ENCODE data around the gene PITRM1. TPM values are rescaled to one million over a fixed set of nuclear protein-coding genes. Genes with fewer than 3 reads are reported as not detected.
"Not testable (repeated sequence)": the region's sequence is repeated elsewhere in the genome, so short reads cannot be mapped to it uniquely, and the experiment has no call there.

The PITRM1 gene
- total RNA-seq, 1 donor from 2014 or later = 65.8 TPM

DNA sequence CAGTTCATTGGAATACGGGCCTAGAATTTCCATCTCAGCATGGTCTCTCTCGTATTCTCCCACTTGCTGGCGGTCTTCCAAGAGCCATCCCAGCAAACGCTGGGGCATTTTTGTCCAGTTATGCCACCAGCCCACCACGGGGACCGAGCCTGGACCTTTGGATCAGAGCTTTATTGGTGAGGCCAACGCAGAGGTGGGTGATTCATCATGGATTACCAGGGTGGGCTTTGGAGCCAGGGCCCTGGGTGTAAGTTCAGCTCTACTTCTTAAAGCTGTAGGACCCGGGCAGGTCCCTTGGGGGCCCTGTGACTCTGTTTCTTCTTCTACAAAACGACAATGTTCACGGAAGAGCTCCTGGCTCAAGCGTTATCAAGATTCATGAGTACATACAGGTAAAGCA, 22.7 kb upstream of the PITRM1 start:
- Mint-ChIP-seq H3K36me3 (ENCODE audit: unreplicated experiment) (no peaks in the 10 kb centered on the region), H3K27me3 (ENCODE audit: unreplicated experiment) (peaks cover 4% of the 10 kb centered on the region), H3K4me3 (ENCODE audit: unreplicated experiment) (no peak overlapping the region), H3K4me1 (ENCODE audit: low read depth, unreplicated experiment) (peaks cover 3% of the 10 kb centered on the region), H3K9me3 (ENCODE audit: unreplicated experiment) (no peaks in the 10 kb centered on the region), H3K27ac (ENCODE audit: unreplicated experiment) (no peak overlapping the region)
- DNase-seq = no peak
- TF ChIP-seq, protein P1, sequence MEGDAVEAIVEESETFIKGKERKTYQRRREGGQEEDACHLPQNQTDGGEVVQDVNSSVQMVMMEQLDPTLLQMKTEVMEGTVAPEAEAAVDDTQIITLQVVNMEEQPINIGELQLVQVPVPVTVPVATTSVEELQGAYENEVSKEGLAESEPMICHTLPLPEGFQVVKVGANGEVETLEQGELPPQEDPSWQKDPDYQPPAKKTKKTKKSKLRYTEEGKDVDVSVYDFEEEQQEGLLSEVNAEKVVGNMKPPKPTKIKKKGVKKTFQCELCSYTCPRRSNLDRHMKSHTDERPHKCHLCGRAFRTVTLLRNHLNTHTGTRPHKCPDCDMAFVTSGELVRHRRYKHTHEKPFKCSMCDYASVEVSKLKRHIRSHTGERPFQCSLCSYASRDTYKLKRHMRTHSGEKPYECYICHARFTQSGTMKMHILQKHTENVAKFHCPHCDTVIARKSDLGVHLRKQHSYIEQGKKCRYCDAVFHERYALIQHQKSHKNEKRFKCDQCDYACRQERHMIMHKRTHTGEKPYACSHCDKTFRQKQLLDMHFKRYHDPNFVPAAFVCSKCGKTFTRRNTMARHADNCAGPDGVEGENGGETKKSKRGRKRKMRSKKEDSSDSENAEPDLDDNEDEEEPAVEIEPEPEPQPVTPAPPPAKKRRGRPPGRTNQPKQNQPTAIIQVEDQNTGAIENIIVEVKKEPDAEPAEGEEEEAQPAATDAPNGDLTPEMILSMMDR (IDR thresholded peaks at IDR 0.05; ENCODE audit: partially characterized antibody, unreplicated experiment) = no peak

DNA sequence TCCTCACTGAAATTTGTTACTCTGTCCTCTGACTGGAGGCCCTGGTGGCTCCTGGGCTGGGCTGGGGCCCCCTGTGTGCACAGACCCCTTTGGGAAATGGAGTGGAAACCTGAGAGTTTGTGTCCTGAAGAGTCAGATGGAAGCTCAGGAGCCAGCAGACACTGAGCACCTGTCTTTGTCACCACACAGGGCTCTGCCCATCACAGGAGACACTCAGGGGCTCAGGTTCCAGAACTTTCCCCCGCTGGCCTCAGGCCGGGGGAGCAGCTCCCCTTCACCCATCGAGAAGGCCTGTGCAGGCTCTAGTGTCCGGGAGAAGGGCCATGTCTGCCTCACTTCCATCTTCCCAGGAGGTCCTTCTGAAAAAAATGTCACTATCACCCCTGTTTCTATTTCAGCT, 22.3 kb upstream of the PITRM1 start:
- TF ChIP-seq, protein P1 (IDR thresholded peaks at IDR 0.05; ENCODE audit: partially characterized antibody, unreplicated experiment) = no peak
- Mint-ChIP-seq H3K4me1 (ENCODE audit: low read depth, unreplicated experiment) (peaks cover 3% of the 10 kb centered on the region), H3K27ac (ENCODE audit: unreplicated experiment) (no peak overlapping the region), H3K9me3 (ENCODE audit: unreplicated experiment) (no peaks in the 10 kb centered on the region), H3K4me3 (ENCODE audit: unreplicated experiment) (no peak overlapping the region), H3K27me3 (ENCODE audit: unreplicated experiment) (peaks cover 4% of the 10 kb centered on the region), H3K36me3 (ENCODE audit: unreplicated experiment) (no peaks in the 10 kb centered on the region)
- no peak for DNase-seq

DNA sequence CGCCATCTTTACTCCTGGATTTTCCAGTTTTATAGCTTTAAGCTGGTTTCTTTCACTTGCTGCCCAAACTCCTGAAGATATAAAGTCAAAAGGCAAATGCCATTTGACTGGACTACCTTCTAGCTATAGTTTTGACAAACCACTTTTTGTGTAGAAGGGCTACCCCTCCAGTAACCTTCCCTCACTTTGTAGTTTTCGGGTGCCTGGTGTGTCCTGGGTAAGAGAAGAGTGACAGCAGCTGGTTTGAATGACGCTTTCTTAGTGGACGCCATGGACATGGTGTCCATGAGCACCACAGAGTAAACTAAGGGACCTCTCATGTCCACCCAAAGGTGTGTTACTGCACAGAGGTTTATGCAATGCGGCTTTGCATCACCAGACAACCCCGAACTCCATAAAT, 21.2 kb upstream of the PITRM1 start:
- H3K9me3 Mint-ChIP-seq (ENCODE audit: unreplicated experiment) = no peaks in the 10 kb centered on the region
- peaks cover 3% of the 10 kb centered on the region for H3K4me1 Mint-ChIP-seq (ENCODE audit: low read depth, unreplicated experiment)
- no peak overlapping the region for H3K27ac Mint-ChIP-seq (ENCODE audit: unreplicated experiment)
- H3K4me3 Mint-ChIP-seq (ENCODE audit: unreplicated experiment) = no peak overlapping the region
- TF ChIP-seq, protein P1 (IDR thresholded peaks at IDR 0.05; ENCODE audit: partially characterized antibody, unreplicated experiment) = no peak
- DNase-seq = no peak
- H3K36me3 Mint-ChIP-seq (ENCODE audit: unreplicated experiment) = no peaks in the 10 kb centered on the region
- peaks cover 5% of the 10 kb centered on the region for H3K27me3 Mint-ChIP-seq (ENCODE audit: unreplicated experiment)

DNA sequence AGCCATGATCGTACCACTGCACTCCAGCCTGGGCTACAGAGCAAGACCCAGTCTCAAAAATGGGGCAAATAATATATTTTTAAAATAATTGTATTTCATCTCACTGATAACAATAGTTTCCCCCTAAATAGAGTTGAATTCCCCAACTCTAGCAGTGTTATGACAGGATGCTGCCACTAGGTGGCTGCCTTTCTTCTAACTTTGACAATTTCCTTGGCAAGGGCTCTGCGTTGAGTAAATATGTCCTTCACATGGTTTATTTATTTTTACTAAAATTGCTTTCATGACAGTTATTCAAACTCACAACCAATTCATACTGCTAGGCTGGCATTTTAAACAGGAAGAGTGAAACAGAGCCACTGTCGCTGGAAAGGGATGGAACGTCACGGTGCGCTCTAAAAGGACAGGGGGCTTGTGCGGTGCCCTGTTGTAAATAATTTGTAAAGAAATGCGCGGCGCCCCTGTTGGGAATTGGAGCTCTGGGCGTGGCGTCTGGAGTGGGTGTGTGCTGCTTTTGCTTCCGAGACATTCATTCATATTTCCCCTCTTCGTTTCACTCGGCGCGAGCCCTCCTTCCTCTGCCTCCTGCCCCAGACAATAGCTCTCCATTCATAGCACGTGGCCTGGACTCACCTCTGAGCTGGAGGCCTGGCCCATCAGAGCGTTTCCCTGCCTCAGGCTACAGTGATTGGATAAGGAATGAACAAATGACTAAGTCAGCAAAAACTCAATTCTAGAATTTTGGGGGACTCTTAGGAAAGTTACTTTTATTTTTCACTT, 20.5 kb upstream of the PITRM1 start:
- Mint-ChIP-seq H3K4me1 (ENCODE audit: low read depth, unreplicated experiment) (peaks cover 3% of the 10 kb centered on the region), H3K4me3 (ENCODE audit: unreplicated experiment) (no peak overlapping the region), H3K36me3 (ENCODE audit: unreplicated experiment) (no peaks in the 10 kb centered on the region), H3K27me3 (ENCODE audit: unreplicated experiment) (peaks cover 5% of the 10 kb centered on the region), H3K9me3 (ENCODE audit: unreplicated experiment) (no peaks in the 10 kb centered on the region), H3K27ac (ENCODE audit: unreplicated experiment) (no peak overlapping the region)
- DNase-seq = peak; percentile 48
- TF ChIP-seq, protein P1 (IDR thresholded peaks at IDR 0.05; ENCODE audit: partially characterized antibody, unreplicated experiment) = peak; percentile 95

DNA sequence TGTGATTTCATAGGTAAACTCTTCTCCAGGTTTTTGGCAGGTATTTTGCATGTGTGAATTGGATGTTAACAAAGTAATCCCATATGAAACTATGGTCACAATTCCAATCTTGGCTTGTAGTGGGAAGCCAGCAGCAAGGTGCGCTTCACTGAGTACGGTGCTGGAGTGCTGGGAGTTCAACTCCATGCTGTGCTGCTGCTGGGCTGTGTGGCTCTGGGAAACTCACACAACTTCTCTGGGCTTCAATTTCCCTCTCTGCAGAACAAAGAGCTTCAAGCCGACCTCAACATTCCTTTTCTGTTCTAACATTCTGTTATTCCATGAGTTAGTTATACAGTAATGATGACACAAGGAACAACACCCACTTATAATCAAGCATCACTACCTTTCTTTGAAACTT, 18.2 kb upstream of the PITRM1 start:
- DNase-seq = no peak
- peaks cover 5% of the 10 kb centered on the region for H3K27me3 Mint-ChIP-seq (ENCODE audit: unreplicated experiment)
- H3K36me3 Mint-ChIP-seq (ENCODE audit: unreplicated experiment) = no peaks in the 10 kb centered on the region
- H3K4me1 Mint-ChIP-seq (ENCODE audit: low read depth, unreplicated experiment) = peaks cover 2% of the 10 kb centered on the region
- H3K9me3 Mint-ChIP-seq (ENCODE audit: unreplicated experiment) = no peaks in the 10 kb centered on the region
- H3K27ac Mint-ChIP-seq (ENCODE audit: unreplicated experiment) = no peak overlapping the region
- TF ChIP-seq, protein P1 (IDR thresholded peaks at IDR 0.05; ENCODE audit: partially characterized antibody, unreplicated experiment) = no peak
- H3K4me3 Mint-ChIP-seq (ENCODE audit: unreplicated experiment) = no peak overlapping the region

DNA sequence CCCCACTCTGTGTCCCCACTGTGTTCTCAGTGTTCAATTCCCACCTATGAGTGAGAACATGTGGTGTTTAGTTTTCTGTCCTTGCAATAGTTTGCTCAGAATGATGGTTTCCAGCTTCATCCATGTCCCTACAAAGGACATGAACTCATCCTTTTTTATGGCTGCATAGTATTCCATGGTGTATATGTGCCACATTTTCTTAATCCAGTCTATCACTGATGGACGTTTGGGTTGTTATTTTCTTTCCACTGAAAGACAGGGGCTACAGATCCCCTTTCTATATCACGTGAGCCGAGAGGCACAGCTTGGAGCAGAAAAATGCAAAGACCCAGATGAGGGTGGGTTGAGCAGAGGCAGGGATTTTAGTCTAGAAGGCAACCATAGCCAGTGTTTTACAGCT, 14.6 kb upstream of the PITRM1 start:
- not testable (repeated sequence) for H3K27ac Mint-ChIP-seq (ENCODE audit: unreplicated experiment); H3K4me1 Mint-ChIP-seq (ENCODE audit: low read depth, unreplicated experiment); H3K27me3 Mint-ChIP-seq (ENCODE audit: unreplicated experiment); H3K36me3 Mint-ChIP-seq (ENCODE audit: unreplicated experiment); H3K4me3 Mint-ChIP-seq (ENCODE audit: unreplicated experiment); DNase-seq; H3K9me3 Mint-ChIP-seq (ENCODE audit: unreplicated experiment)

All from glutamatergic neuron (in vitro differentiated cells).